Calu3 (cell line): Measurements from ENCODE around the gene TEX101. TPM values are rescaled to one million over a fixed set of nuclear protein-coding genes. Genes with fewer than 3 reads are reported as not detected.
A peak's percentile ranks its signal among the peaks of the same experiment; 100 is the strongest.

ENCODE experiments used
- BruUV-seq: library from RNA; stranded (reverse); fragments of 400-500 nt; replicated peaks from 2 replicates; lab custom pipeline; 2021; lab: Mats Ljungman, UMichigan
- CTCF ChIA-PET: fragments of 300-600 bp; sonication (Branson Sonifier 250); formaldehyde crosslinking; loops from one replicate; lab custom pipeline; 2022; ENCODE audit warnings: antibody characterized with exemption; lab: Charles Lee
- DNase-seq: peaks from one replicate; pipeline ENCODE4 v3.0.0; 2022
- H3K27ac Mint-ChIP-seq: one replicate; pipeline ENCODE4 v1.8.0; 2022; ENCODE audit warnings: mixed read lengths; ENCODE audit not compliant: unreplicated experiment
- H3K27me3 Mint-ChIP-seq: one replicate; pipeline ENCODE4 v1.8.0; 2022; ENCODE audit warnings: mixed read lengths; ENCODE audit not compliant: unreplicated experiment
- H3K36me3 Mint-ChIP-seq: one replicate; pipeline ENCODE4 v1.8.0; 2022; ENCODE audit warnings: mild to moderate bottlenecking, moderate library complexity, mixed read lengths; ENCODE audit not compliant: insufficient read depth, unreplicated experiment
- H3K4me1 Mint-ChIP-seq: one replicate; pipeline ENCODE4 v1.8.0; 2022; ENCODE audit warnings: mild to moderate bottlenecking, low read depth, mixed read lengths; ENCODE audit not compliant: unreplicated experiment
- H3K4me3 Mint-ChIP-seq: one replicate; pipeline ENCODE4 v1.8.0; 2022; ENCODE audit warnings: mild to moderate bottlenecking, low read depth, moderate library complexity, mixed read lengths; ENCODE audit not compliant: unreplicated experiment
- H3K9me3 Mint-ChIP-seq: one replicate; pipeline ENCODE4 v1.8.0; 2022; ENCODE audit warnings: low read depth, mixed read lengths; ENCODE audit not compliant: unreplicated experiment
- intact Hi-C: fragments of 100-400 bp; cut with micrococcal nuclease; formaldehyde crosslinking; loops from one replicate; pipeline ENCODE4 v1.10.0; 2022; ENCODE audit not compliant: unreplicated experiment
- total RNA-seq: library from RNA; stranded (reverse); gene quantifications from 2 replicates; pipeline ENCODE4 v1.2.3, GENCODE V29; 2022
- TF ChIP-seq, protein P1 (sequence below): fragments of 200-600 bp; IDR thresholded peaks from one replicate; pipeline ENCODE4 v1.8.0; 2022; ENCODE audit warnings: antibody characterized with exemption; ENCODE audit not compliant: unreplicated experiment

The TEX101 gene
- total RNA-seq, 1 experiment from 2014 or later: not detected

DNA sequence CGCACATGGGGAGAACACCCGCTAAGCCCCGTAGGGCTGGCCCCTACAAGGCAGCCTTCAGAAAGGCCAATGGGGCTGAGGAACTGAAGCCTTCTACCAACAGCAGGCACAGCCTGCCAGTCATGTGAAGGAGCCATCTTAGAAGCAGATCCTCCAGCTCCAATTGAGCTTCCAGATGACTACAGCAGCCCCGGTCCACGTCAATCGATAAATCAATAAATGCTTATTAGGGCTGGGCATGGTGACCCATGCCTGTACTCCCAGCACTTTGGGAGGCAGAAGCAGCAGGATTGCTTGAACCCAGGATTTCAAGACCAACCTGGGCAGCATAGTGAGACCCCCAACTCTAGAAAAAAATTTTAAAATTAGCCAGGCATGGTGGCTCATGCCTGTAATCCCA is 23.0 kb downstream of the TEX101 start:
- CTCF ChIA-PET: no interaction called here
- TF ChIP-seq, protein P1, sequence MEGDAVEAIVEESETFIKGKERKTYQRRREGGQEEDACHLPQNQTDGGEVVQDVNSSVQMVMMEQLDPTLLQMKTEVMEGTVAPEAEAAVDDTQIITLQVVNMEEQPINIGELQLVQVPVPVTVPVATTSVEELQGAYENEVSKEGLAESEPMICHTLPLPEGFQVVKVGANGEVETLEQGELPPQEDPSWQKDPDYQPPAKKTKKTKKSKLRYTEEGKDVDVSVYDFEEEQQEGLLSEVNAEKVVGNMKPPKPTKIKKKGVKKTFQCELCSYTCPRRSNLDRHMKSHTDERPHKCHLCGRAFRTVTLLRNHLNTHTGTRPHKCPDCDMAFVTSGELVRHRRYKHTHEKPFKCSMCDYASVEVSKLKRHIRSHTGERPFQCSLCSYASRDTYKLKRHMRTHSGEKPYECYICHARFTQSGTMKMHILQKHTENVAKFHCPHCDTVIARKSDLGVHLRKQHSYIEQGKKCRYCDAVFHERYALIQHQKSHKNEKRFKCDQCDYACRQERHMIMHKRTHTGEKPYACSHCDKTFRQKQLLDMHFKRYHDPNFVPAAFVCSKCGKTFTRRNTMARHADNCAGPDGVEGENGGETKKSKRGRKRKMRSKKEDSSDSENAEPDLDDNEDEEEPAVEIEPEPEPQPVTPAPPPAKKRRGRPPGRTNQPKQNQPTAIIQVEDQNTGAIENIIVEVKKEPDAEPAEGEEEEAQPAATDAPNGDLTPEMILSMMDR: no peak
- BruUV-seq: no TSS peak

DNA sequence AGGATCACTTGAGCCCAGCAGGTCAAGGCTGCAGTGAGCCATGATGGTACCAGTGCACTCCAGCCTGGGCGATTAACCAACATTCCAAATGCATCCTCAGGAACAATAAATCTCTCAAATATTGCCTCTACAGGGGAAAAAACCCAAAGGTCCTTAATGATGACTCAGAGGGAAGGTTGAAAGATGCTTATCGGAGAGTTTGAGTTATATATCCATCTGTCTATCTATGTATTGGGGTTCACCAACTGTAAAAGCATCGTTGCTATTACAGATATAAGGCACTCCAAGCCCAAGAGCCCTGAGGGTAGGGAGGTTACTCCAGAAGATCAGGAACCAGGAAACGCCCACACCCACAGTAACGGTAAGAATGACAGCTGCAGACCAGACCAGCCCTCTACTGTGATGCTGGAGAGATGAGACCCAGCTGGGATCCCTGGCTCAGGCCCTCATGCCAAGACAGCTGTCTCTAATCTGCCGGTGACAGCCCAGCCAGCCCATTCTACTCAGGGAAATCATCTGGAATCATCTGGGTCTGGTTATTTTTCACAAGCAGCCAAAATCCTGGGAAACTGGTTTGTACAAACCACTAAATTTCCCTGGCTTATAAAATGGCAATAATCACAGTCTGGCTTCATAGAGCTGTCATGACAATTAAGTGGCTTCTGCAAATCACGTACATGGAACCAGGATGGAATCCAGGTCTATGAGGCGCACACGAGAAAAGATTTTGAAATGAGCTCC is 23.8 kb downstream of the TEX101 start:
- no peak for DNase-seq
- H3K4me3 Mint-ChIP-seq: no peak overlapping the region
- peaks cover 3% of the 10 kb centered on the region for H3K9me3 Mint-ChIP-seq
- no TSS peak for BruUV-seq
- CTCF ChIA-PET: interaction anchor here (0.6 to 1.6 kb wide), 12 partner anchors 8 to 563 kb away, joined by 3 to 10 read pairs (median 4); partner anchors contain the start of gene LYPD3
- H3K36me3 Mint-ChIP-seq: no peaks in the 10 kb centered on the region
- no peaks in the 10 kb centered on the region for H3K27me3 Mint-ChIP-seq
- peaks cover 8% of the 10 kb centered on the region for H3K4me1 Mint-ChIP-seq
- TF ChIP-seq, protein P1: no peak
- H3K27ac Mint-ChIP-seq: peak overlapping the region; percentile 35
- intact Hi-C loops: no loop called here

More for the DNA sequence above, 23.0 kb downstream of the TEX101 start:
- DNase-seq: no peak
- intact Hi-C loops: no loop called here
- no peak overlapping the region for H3K27ac Mint-ChIP-seq
- peaks cover 8% of the 10 kb centered on the region for H3K4me1 Mint-ChIP-seq
- H3K27me3 Mint-ChIP-seq: no peaks in the 10 kb centered on the region
- peaks cover 3% of the 10 kb centered on the region for H3K9me3 Mint-ChIP-seq
- no peak overlapping the region for H3K4me3 Mint-ChIP-seq
- H3K36me3 Mint-ChIP-seq: no peaks in the 10 kb centered on the region

DNA sequence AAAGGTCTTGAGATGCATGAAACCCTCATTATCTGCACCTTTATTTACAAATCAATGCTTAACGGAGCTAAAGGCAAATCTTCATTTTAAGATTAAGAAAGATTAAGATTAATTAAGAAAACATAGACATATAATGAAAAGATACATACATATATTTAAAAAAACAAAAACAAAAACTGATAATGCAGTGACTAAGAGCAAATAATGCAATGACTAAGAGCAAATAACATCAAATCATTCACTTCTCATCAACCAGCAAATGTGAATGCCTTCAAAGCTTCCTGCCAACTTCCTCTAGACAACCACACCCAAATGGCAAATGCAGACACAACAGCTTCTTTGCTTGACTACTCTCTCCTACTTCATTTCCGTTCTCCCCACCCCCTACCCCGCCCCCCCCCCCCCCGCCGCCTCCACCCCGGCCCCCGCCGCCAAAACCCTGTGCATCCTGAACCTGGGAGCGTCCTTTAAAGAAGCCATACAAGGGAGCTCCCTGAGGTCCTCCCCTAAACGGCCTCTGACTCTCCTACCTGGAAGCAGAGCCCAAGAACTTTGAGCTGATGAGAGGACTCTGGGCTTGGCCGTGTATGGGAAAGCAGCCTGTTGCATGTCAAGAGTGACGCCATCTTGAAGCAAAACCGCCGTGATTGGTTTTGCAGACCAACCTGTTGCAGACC is 24.5 kb downstream of the TEX101 start:
- peak; percentile 37 for DNase-seq
- intact Hi-C loops: no loop called here
- Mint-ChIP-seq H3K4me1 (peaks cover 8% of the 10 kb centered on the region), H3K4me3 (no peak overlapping the region), H3K9me3 (peaks cover 3% of the 10 kb centered on the region), H3K27ac (peak overlapping the region; percentile 35), H3K36me3 (no peaks in the 10 kb centered on the region), H3K27me3 (no peaks in the 10 kb centered on the region)
- CTCF ChIA-PET: interaction anchor here (0.6 to 1.6 kb wide), 13 partner anchors 8 to 562 kb away, joined by 3 to 10 read pairs (median 4); partner anchors contain the start of gene LYPD3
- no TSS peak for BruUV-seq
- TF ChIP-seq, protein P1: no peak

DNA sequence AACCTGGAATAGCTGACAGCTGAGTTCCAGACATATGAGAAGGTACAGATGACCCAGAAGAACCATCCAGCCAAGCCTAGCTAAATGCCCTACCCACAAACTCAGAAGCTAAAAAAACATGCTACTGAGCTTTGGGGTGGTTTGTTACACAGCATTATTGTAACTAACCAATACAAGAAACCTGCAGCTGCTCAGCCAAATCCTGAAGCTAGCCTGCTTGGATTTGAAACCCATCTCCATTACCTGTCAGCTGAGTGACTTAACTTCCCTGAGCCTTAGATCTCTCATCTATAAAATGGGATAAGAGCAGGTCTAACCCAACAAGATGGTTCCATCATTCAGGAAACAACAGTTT is 25.0 kb downstream of the TEX101 start:
- CTCF ChIA-PET: interaction anchor here (0.7 to 1.6 kb wide), 8 partner anchors 9 to 562 kb away, joined by 3 to 10 read pairs (median 4); partner anchors contain the start of gene LYPD3
- H3K27ac Mint-ChIP-seq: no peak overlapping the region

More for the DNA sequence above, 25.0 kb downstream of the TEX101 start:
- DNase-seq: no peak
- no TSS peak for BruUV-seq
- Mint-ChIP-seq H3K27me3 (no peaks in the 10 kb centered on the region), H3K36me3 (no peaks in the 10 kb centered on the region), H3K9me3 (peaks cover 3% of the 10 kb centered on the region), H3K4me3 (no peak overlapping the region), H3K4me1 (peaks cover 8% of the 10 kb centered on the region)
- TF ChIP-seq, protein P1: no peak
- intact Hi-C loops: no loop called here
